SK-N-SH (cell line): ENCODE data around the gene EVA1B. TPM values are rescaled to one million over a fixed set of nuclear protein-coding genes. Genes with fewer than 3 reads are reported as not detected.

ENCODE experiments used
- CTCF ChIA-PET: fragments of 300-600, 350-600 bp; formaldehyde crosslinking; extraction: SDS; loops from one replicate; lab custom pipeline; 2021; lab: Yijun Ruan, JAX
- POLR2A ChIA-PET: fragments of 350-600 bp; sonication (Branson Sonifier 250); formaldehyde crosslinking; extraction: SDS; loops from one replicate; lab custom pipeline; 2020; ENCODE audit warnings: antibody characterized with exemption, inconsistent platforms; lab: Yijun Ruan, JAX
- DNase-seq: peaks from one replicate; pipeline ENCODE4 v3.0.0; 2012
- H2AFZ ChIP-seq: fragments of 200-600 bp; sonication (generic); 2 replicates; pipeline ENCODE4 v1.8.1; 2016; ENCODE audit warnings: antibody characterized with exemption, mild to moderate bottlenecking, low read depth
- H3F3A ChIP-seq: fragments of 200-600 bp; sonication (generic); replicated peaks from 2 replicates; pipeline ENCODE3; 2016; ENCODE audit warnings: antibody characterized with exemption, mild to moderate bottlenecking; ENCODE audit not compliant: insufficient read depth
- H3K27ac ChIP-seq, 2 experiments: fragments of 200-500 bp in 1 of 2; fragments of 200-600 bp in 1 of 2; sonication (Bioruptor generic) in 1 of 2; sonication (generic), shearing (Covaris generic) in 1 of 2; 2 replicates each; pipeline versions ENCODE4 v1.5.1 to v1.6.1; 2014 to 2016; ENCODE audit warnings: low read depth in 2 of 2, inconsistent platforms in 1 of 2, low read length in 1 of 2, mild to moderate bottlenecking in 1 of 2, mixed read lengths in 1 of 2
- H3K27me3 ChIP-seq: fragments of 200-600 bp; sonication (generic), shearing (Covaris generic); 2 replicates; pipeline ENCODE4 v1.6.1; 2016; ENCODE audit warnings: mixed run types; ENCODE audit not compliant: insufficient read depth
- H3K36me3 ChIP-seq, 2 experiments: fragments of 200-500 bp in 1 of 2; fragments of 200-600 bp in 1 of 2; sonication (Bioruptor generic) in 1 of 2; sonication (generic) in 1 of 2; replicated peaks in 1 of 2; 2 replicates each; pipeline versions ENCODE3 to v1.5.1; 2014 to 2016; ENCODE audit warnings: low read length in 1 of 2, mild to moderate bottlenecking in 1 of 2; ENCODE audit not compliant: insufficient read depth in 2 of 2, control insufficient read depth in 1 of 2
- H3K4me1 ChIP-seq, 2 experiments: fragments of 200-500 bp in 1 of 2; fragments of 200-600 bp in 1 of 2; sonication (Bioruptor generic) in 1 of 2; sonication (generic), shearing (Covaris generic) in 1 of 2; 2 replicates each; pipeline versions ENCODE4 v1.5.1 to v1.6.1; 2014 to 2016; ENCODE audit warnings: low read depth in 1 of 2, low read length in 1 of 2, mixed run types in 1 of 2; ENCODE audit not compliant: insufficient read depth in 2 of 2, control insufficient read depth in 1 of 2
- H3K4me2 ChIP-seq: fragments of 200-600 bp; sonication (generic), shearing (Covaris generic); 2 replicates; pipeline ENCODE4 v1.6.1; 2017; ENCODE audit warnings: mixed run types
- H3K4me3 ChIP-seq, 2 experiments: fragments of 200-500 bp in 1 of 2; fragments of 200-600 bp in 1 of 2; sonication (Bioruptor generic) in 1 of 2; sonication (generic), shearing (Covaris generic) in 1 of 2; 2 replicates each; pipeline versions ENCODE4 v1.5.1 to v1.8.1; 2014 to 2016; ENCODE audit warnings: low read depth in 2 of 2, inconsistent platforms in 1 of 2, low read length in 1 of 2, mild to moderate bottlenecking in 1 of 2, mixed read lengths in 1 of 2, moderate library complexity in 1 of 2
- H3K79me2 ChIP-seq: fragments of 200-600 bp; sonication (generic); 2 replicates; pipeline ENCODE4 v1.8.1; 2017; ENCODE audit warnings: mild to moderate bottlenecking; ENCODE audit not compliant: insufficient read depth
- H3K9ac ChIP-seq: fragments of 200-600 bp; sonication (generic); 2 replicates; pipeline ENCODE4 v1.6.1; 2017; ENCODE audit warnings: mixed run types
- H3K9me2 ChIP-seq: fragments of 200-600 bp; sonication (generic); 2 replicates; pipeline ENCODE4 v1.6.1; 2017; ENCODE audit warnings: mixed run types
- H3K9me3 ChIP-seq: fragments of 200-600 bp; sonication (generic); 2 replicates; pipeline ENCODE4 v1.6.1; 2017; ENCODE audit warnings: mixed run types, mild to moderate bottlenecking, moderate library complexity
- H4K20me1 ChIP-seq: fragments of 200-600 bp; sonication (generic); 2 replicates; pipeline ENCODE4 v1.6.1; 2017; ENCODE audit warnings: mild to moderate bottlenecking, mixed run types; ENCODE audit not compliant: insufficient read depth
- CTCF ChIP-seq: fragments of 200-600 bp; sonication (generic); IDR thresholded peaks from 2 replicates; pipeline ENCODE4 v1.6.1; 2017; ENCODE audit warnings: antibody characterized with exemption, mild to moderate bottlenecking, moderate library complexity
- ELF1 ChIP-seq: IDR thresholded peaks from 2 replicates; pipeline ENCODE4 v1.4.0; 2012
- EP300 ChIP-seq, 2 experiments: IDR thresholded peaks; 2 replicates each; pipeline versions ENCODE4 v1.4.0 to v1.6.1; 2012; ENCODE audit warnings: borderline replicate concordance in 1 of 2, low read depth in 1 of 2, low read length in 1 of 2
- EZH2phosphoT487 ChIP-seq: fragments of 200-600 bp; sonication (generic); IDR thresholded peaks from 2 replicates; pipeline ENCODE4 v1.6.1; 2017; ENCODE audit warnings: low read depth, mixed run types, mild to moderate bottlenecking, antibody characterized with exemption, moderate library complexity, borderline replicate concordance
- FOSL2 ChIP-seq: IDR thresholded peaks from 2 replicates; pipeline ENCODE4 v1.4.0; 2012; ENCODE audit warnings: low read depth, mild to moderate bottlenecking, moderate library complexity, borderline replicate concordance
- FOXJ3 ChIP-seq: sonication (generic); formaldehyde crosslinking; IDR thresholded peaks from 2 replicates; pipeline ENCODE4 v1.5.1; 2020; ENCODE audit warnings: mild to moderate bottlenecking, missing genetic modification reagents
- FOXM1 ChIP-seq: IDR thresholded peaks from 2 replicates; pipeline ENCODE4 v1.4.0; 2012; ENCODE audit warnings: low read depth, mild to moderate bottlenecking
- GABPA ChIP-seq: IDR thresholded peaks from 2 replicates; pipeline ENCODE4 v1.4.0; 2012; ENCODE audit warnings: low read depth, mild to moderate bottlenecking
- GATA2 ChIP-seq: sonication (generic); formaldehyde crosslinking; IDR thresholded peaks from 2 replicates; pipeline ENCODE4 v1.5.0; 2020; ENCODE audit warnings: mild to moderate bottlenecking, missing genetic modification reagents
- IRF3 ChIP-seq: fragments of 150-350 bp; IDR thresholded peaks from 2 replicates; pipeline ENCODE4 v1.6.1; 2016; ENCODE audit warnings: mild to moderate bottlenecking, low read depth, low read length
- MAX ChIP-seq: IDR thresholded peaks from 2 replicates; pipeline ENCODE4 v1.4.0; 2012; ENCODE audit warnings: low read depth
- MEF2A ChIP-seq: IDR thresholded peaks from 2 replicates; pipeline ENCODE4 v1.4.0; 2012; ENCODE audit warnings: low read depth, borderline replicate concordance
- PBX3 ChIP-seq: IDR thresholded peaks from 2 replicates; pipeline ENCODE4; 2012
- POLR2AphosphoS5 ChIP-seq: IDR thresholded peaks from 2 replicates; pipeline ENCODE4 v1.6.1; 2012; ENCODE audit warnings: low read depth, low read length
- RAD21 ChIP-seq: IDR thresholded peaks from 2 replicates; pipeline ENCODE4 v1.6.1; 2012; ENCODE audit warnings: mild to moderate bottlenecking, low read length
- RFX5 ChIP-seq: IDR thresholded peaks from 2 replicates; pipeline ENCODE4 v1.6.1; 2012; ENCODE audit warnings: mild to moderate bottlenecking, improper control_type of control experiment, low read length
- RXRA ChIP-seq: IDR thresholded peaks from 2 replicates; pipeline ENCODE4 v1.4.0; 2012; ENCODE audit warnings: low read depth, mild to moderate bottlenecking, borderline replicate concordance
- SMC3 ChIP-seq: IDR thresholded peaks from 2 replicates; pipeline ENCODE4 v1.6.1; 2012; ENCODE audit warnings: low read depth, low read length, improper control_type of control experiment
- TAF1 ChIP-seq: IDR thresholded peaks from 2 replicates; pipeline ENCODE4 v1.6.1; 2012; ENCODE audit warnings: low read depth, mild to moderate bottlenecking, low read length, moderate library complexity, borderline replicate concordance
- TCF12 ChIP-seq: IDR thresholded peaks from 2 replicates; pipeline ENCODE4 v1.4.0; 2012
- TEAD4 ChIP-seq: IDR thresholded peaks from 2 replicates; pipeline ENCODE4 v1.4.0; 2012; ENCODE audit warnings: mild to moderate bottlenecking, borderline replicate concordance; ENCODE audit not compliant: insufficient read depth
- USF1 ChIP-seq: IDR thresholded peaks from 2 replicates; pipeline ENCODE4 v1.4.0; 2012; ENCODE audit warnings: low read depth, borderline replicate concordance
- USF2 ChIP-seq: fragments of 150-350 bp; IDR thresholded peaks from 2 replicates; pipeline ENCODE4 v1.6.1; 2017; ENCODE audit warnings: antibody characterized with exemption, low read length, low read depth, borderline replicate concordance
- ZBTB33 ChIP-seq: IDR thresholded peaks from 2 replicates; pipeline ENCODE4 v1.4.0; 2012; ENCODE audit warnings: low read depth, borderline replicate concordance
- whole genome bisulfite sequencing: methylation state at CpG from one replicate; pipeline ENCODE4 v1.1.6; 2017; ENCODE audit warnings: low lambda C conversion rate; 5-methylcytosine and 5-hydroxymethylcytosine counted together
- polyA plus RNA-seq, 3 experiments: library from polyadenylated mRNA; depleted of rRNA; stranded (reverse); fragments of >200 nt; gene quantifications; 2 replicates each; pipeline ENCODE4 v1.2.3, GENCODE V29; 2012

The EVA1B gene
- polyA plus RNA-seq, 1 of the 3 experiments (the other 2 are of a cell fraction): 38.9 TPM

- Histone ChIP-seq H4K20me1 (0 out of 2 replicates have a peak, but pooled peaks cover 3% of the 10 kb centered on the region), H3K9ac (no peak overlapping the region), H3K9me2 (no peaks in the 10 kb centered on the region), H3K4me3 (no peak overlapping the region), H3K79me2 (peaks cover 18% of the 10 kb centered on the region; the same call in 1 of the 2 replicates), H2AFZ (no peak overlapping the region), H3K36me3 (peaks cover 0 to 6% of the 10 kb centered on the region in 2 experiments), H3K27me3 (no peaks in the 10 kb centered on the region), H3K9me3 (no peaks in the 10 kb centered on the region), H3F3A (peaks cover 5% of the 10 kb centered on the region), H3K4me2 (peak overlapping the region; percentile 28; the same call in 1 of the 2 replicates), H3K27ac (peak overlapping the region; percentile 20 to 24; a peak in 2 of 4 replicates), H3K4me1 (peaks cover 9 to 24% of the 10 kb centered on the region in 2 experiments; a peak in 1 of 4 replicates)
- DNase-seq: peak; percentile 91
- ChIA-PET CTCF (interaction anchor here (1.4 to 2.1 kb wide), 2 partner anchors 48 to 171 kb away, joined by 8 read pairs; partner anchors contain the start of gene TRAPPC3), POLR2A (interaction anchor here (0.9 kb wide), 1 partner anchor 64 kb away, joined by 3 read pairs; the partner anchor contains the start of gene STK40)
- WGBS: 76% methylated on average over 33 of the region's 59 CpGs
- TF ChIP-seq CTCF (no peak), MEF2A (peak; percentile 52; the same call in 1 of the 2 replicates), TEAD4 (no peak), EP300 (IDR thresholded peaks at IDR 0.05; ENCODE audit: borderline replicate concordance in 1 of 2, low read depth in 1 of 2, low read length in 1 of 2) (no peak), POLR2AphosphoS5 (peak; percentile 41; the same call in 1 of the 2 replicates), SMC3 (no peak), FOXJ3 (0 out of 2 replicates have a peak, but pooled peaks have one; percentile 38), FOSL2 (no peak), ZBTB33 (no peak), RAD21 (no peak), MAX (0 out of 2 replicates have a peak, but pooled peaks have one; percentile 28), TAF1 (no peak), ELF1 (no peak), GABPA (no peak), IRF3 (no peak), GATA2 (CRISPR knock-in tag) (no peak), TCF12 (peak; percentile 70; the same call in 1 of the 2 replicates), USF1 (no peak), EZH2phosphoT487 (no peak), RFX5 (no peak), RXRA (no peak), PBX3 (no peak), USF2 (no peak), FOXM1 (no peak)
These were observed 2.1 kb downstream of the EVA1B start for GRCh38 chr1:36321119-36321951.
